Left hindlimb (tissue), 1 donor: ENCODE results near the gene AEBP2.
"Not testable (repeated sequence)": the region's sequence is repeated elsewhere in the genome, so short reads cannot be mapped to it uniquely, and the experiment has no call there.

ENCODE experiments used
- DNase-seq: peaks from one replicate; pipeline ENCODE4 v3.0.0-alpha.2; 2018

AEBP2 gene

GRCh38 chr12:19439059-19440018, at the start of gene AEBP2:
Gene AEBP2, plus strand, starts transcription at chr12:19439492. Its CDS starts 208 bp downstream, at chr12:19439700.
- peak; percentile 97 for DNase-seq

DNA sequence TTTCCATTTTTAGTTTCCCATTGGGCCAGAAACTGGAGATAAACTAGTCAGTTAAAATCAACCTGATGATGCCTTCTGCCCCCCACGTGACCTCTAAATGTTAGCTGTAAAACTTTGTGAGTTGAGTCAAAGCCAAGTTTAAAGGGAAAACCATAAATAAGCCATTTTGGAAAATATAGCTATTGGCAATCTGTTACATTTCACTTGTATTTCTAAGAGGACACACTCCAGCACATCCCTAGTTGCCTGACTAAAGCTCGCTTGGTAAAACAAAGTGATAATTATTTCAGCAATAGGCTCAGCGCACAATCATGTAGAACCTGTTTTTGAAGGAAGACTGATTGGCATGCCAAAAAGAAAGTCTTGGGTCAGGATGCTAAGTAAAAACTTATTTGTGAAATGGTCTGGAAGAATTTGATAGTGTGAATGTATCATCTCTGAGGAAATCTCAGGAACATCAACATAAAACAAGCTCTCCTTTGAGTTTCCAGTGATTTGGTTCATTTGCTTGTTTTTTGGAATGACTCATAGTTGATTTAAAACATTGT, 49.2 kb upstream of the AEBP2 start:
- peak; percentile 55 for DNase-seq

DNA sequence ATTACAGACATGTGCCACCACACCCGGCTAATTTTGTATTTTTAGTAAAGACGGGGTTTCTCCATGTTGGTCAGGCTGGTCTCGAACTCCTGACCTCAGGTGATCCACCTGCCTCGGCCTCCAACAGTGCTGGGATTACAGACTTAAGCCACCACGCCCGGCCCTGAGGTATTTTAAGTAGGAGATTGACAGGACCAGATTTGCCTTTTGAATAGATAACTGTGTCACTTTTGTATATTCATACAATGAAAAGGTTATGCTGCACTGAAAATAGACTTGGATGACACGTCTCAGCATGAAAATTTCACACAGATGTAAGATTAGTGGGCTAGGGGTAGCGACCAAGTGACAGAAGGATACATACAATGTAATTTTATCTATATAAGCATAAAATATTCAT, 46.6 kb upstream of the AEBP2 start:
- DNase-seq: not testable (repeated sequence)

GRCh38 chr12:19394385-19394784, 44.9 kb upstream of the AEBP2 start:
- no peak for DNase-seq

DNA sequence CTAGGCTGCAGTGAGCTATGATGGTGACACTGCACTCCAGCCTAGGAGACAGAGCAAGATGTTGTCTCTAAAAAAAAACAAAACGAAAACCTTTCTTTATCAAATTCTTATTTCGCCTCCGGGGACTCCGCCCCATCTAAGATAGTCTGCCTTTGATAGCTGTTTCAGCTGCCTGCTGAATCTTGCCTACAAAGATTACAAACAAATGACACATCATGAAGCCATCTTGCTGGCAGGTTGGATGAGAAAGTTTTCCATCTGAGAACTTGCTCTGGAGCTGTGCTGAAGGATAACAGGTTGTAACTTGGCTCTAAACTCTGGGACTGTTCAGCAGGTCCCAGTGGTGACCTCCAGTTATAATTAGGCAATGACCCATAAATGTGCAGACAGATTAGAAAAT, 41.8 kb upstream of the AEBP2 start:
- DNase-seq: no peak

DNA sequence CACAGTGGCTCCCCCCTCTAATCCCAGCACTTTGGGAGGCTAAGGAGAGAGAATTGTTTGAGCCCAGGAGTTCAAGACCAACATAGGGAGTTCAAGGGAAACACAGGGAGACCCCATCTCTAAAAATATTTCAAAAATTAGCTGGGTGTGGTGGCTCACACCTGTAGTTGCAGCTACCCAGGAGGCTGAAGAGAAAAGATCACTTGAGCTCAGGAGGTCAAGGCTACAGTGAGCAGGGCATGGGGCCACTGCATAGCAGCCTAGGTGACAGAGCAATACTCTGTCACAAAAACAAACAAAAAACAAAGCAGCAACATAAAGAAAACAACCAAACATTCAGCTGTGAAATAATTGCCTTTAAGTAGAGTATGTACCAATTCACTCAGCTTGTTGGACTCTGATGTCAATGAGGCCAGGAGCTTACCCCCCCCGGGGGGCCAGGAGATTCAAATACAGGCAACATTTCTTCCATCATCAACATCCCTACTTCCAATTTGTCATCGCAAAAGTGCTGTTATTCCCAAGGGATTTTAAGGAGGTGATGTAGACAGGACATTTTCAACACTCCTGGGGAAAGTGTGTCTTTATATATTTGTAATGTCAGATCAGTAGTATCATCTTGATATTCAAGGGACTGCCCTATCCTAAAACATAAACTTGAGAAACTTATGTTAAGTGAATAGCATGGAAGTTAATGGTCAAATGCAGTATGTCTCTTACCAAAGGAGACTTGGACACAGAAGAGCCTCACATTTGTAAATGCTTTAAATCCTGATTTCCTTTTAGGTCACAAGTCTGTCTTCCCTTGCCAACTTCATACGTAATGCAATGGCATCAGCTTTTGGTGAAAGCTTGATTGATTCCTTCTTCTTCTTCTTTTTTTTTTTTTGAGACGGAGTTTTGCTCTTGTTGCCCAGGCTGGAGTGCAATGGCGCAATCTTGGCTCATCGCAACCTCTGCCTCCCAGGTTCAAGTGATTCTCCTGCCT, 40.6 kb upstream of the AEBP2 start:
- DNase-seq: no peak

DNA sequence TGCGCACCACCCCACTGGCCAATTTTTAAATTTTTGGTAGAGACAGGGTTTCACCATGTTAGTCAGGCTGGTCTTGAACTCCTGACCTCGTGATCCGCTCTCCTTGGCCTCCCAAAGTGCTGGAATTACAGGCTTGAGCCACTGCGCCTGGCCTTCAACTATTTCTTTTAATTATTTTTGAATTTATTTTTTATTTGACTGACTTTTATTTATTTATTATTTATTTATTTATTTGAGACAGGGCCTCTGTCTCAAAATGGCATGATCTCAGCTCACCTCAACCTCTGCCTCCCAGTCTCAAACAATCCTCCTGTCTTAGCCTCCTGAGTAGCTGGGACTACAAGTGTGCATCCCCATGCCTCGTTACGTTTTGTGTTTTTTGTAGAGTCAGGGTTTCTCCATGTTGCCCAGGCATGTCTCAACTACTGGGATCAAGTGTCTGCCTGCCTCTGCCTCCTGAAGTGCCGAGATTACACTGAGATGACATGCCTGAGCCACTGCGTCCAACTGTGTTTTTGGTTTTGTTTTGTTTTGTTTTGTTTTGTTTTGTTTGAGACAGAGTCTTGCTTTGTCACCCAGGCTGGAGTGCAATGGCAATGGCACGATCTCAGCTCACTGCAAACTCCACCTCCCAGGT, 38.5 kb upstream of the AEBP2 start:
- DNase-seq: not testable (repeated sequence)

DNA sequence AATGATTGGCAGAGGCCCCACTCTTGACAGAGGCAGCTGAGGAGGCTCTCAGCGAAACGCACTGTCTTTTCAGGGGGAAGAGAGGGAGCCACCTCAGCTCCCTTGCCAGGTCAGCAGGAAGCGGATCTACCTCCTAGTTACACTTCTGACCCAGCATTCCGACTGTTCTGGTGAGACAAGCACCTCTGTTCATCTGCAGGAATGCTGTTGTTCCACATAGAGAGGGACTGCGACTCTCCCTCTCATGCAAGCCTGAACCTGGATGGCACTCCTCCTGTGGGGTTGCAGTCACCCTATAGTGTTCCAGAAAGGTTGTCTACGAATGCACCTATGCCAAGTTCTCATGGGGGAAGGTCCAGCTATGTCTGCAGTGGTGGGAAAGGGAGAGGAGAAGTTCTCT, 37.1 kb upstream of the AEBP2 start:
- no peak for DNase-seq

DNA sequence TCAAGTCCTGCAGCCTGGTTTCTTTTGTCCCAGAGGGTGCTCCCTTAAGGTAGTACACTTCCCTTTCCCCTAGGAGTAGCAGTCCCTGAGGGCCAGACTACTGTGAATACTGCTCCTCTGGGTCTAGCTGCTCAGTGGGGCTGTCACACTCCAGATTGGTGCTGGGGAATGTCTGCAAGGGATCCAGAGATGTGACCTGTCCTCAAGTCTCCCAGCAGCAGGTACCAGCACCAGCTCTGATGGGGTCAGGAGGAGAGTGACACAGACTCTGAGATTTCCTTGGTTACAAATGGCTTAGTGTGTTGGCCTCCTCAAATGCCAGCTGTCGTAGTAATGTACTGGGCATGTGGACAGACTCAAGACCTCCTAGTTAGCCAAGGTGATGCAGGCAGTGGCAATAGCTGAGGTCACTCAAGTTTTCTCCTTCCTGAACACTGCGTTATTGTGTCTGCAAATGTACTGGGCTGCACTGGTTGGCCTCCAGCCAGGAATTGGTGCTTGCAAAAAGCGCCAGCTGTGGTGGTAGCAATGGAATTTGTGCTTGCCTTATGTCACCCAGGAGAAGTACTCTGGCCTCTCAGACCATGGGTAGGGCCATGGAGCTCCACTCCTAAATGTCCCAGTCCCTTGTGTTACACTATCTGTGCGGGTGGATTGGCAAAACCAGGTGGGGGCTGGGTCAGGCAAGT, 36.4 kb upstream of the AEBP2 start:
- DNase-seq: peak; percentile 65

GRCh38 chr12:19404242-19404880, 34.9 kb upstream of the AEBP2 start:
- DNase-seq: no peak

- peak; percentile 91 for DNase-seq
Measured at GRCh38 chr12:19409376-19409775, 29.9 kb upstream of the AEBP2 start.

- no peak for DNase-seq
Measured at GRCh38 chr12:19410211-19410610, 29.1 kb upstream of the AEBP2 start.

DNA sequence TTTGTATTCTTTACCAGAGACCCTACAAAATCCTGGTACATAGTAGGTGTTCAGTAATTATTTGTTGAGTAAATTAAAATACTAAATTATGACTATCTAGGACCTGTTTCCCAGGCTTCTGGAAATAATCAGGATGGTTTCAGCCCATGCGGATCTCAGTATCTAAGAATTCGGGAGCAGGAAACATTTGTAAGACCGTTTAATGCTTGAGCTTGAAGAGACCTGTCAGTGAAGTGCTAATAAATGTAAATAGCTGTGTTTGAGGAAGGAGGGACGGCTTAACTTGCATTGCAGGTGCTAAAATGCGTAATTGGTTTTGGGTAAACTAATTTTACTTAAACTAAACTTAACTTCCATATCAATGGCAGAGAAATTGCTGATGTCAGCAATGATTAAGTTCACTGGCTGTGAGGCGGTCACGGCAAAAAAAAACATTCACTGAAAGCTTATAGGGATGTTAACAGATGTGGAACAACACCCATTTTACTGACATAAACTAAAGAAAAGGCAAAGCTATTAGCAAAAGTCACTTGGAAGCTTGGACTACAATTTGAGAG, 28.6 kb upstream of the AEBP2 start:
- DNase-seq: no peak

DNA sequence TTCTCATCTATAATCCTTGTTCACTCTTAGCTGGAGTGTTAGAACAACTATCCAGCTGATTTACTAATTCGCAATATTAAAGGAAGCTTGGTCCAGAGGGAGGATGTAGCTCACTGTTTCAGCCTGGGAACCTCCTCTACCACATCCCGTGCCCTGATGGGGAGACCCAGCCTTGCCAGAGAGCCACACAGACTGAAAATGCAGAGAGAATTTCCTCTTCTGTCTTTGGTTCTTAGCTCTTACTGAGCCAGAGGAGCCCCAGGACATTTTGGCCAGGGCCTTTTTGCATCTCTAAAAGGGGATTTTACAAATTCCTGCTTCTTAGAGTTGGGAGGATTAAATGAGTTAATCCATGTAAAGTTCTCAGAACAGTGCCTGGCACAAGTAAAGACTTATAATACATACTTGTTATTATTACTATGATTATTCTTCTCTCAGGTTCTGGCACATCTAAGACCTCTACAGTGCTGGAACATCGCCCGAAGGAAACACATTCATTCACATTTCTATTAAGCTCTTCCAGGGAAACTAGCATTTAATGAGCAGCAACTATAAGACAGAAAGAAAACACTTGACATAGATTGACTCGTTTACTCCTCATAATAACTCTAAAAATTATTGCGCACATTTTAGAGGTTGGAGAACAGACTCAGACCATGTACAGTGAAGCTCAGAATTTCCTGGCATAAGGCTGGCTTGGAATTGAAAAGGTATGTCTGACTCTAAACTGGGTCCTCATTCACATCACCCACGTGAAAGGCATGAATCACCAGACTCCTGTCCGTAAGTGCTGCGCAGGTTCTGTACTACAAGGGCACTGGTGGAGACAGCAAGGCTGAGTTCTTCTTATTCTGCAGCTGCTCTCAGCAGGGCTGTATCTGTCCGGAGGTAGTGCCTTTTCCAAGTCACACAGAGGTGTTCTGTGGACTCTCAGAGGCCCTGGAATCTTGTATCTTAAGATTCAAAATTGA, 27.8 kb upstream of the AEBP2 start:
- DNase-seq: peak; percentile 47

- peak; percentile 54 for DNase-seq
Measured at GRCh38 chr12:19412844-19413243, 26.4 kb upstream of the AEBP2 start.

DNA sequence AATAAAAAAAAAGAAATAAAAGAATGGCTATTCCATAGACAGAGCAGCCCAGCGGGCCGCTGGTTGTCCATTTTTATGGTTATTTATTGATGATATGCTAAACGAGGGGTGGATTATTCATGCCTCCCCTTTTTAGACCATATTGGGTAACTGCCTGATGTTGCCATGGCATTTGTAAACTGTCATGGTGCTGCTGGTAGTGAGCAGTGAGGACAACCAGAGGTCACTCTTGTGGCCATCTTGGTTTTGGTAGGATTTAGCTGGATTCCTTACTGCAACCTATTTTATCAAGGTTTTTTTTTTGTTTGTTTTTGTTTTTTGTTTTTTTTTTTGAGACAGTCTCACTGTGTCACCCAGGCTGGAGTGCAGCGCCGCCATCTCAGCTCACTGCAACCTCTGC, 25.7 kb upstream of the AEBP2 start:
- DNase-seq: not testable (repeated sequence)

GRCh38 chr12:19415563-19415962, 23.7 kb upstream of the AEBP2 start:
- DNase-seq: no peak

DNA sequence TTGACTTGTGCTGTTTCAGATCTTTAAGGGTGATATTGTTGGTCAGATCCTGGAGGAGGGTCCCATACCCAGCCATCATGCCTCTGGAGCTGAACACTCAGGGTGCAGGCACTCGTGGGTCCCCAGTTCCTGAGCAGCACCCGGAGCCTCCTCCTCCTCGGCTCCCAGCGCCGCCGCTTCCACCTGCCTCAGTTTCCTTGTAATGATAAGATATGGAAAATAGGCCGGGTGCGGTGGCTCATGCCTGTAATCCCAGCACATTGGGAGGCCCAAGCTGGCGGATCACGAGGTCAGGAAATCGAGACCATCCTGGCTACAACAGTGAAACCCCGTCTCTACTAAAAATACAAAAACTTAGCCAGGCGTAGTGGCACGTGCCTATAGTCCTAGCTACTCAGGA, 20.2 kb upstream of the AEBP2 start:
- DNase-seq: no peak

- DNase-seq: no peak
Measured at GRCh38 chr12:19421503-19422282, 17.6 kb upstream of the AEBP2 start.
